H1 (cell line): ENCODE measurements around the gene PHC2. TPM values are rescaled to one million over a fixed set of nuclear protein-coding genes. Genes with fewer than 3 reads are reported as not detected.

Source experiments
- RBBP5 ChIP-seq: IDR thresholded peaks from 2 replicates; pipeline ENCODE4 v1.7.1; 2012; ENCODE audit warnings: low read depth, mild to moderate bottlenecking, inconsistent platforms, low read length, moderate library complexity, borderline replicate concordance
- polyA plus RNA-seq, 7 experiments: library from polyadenylated mRNA; depleted of rRNA in 3 of 7; stranded (reverse) in 5 of 7; unstranded in 2 of 7; fragments of >200 nt in 5 of 7; fragments of 200-250 nt in 2 of 7; gene quantifications; 1 replicate in 5 of 7; 2 replicates in 1 of 7; 4 replicates in 1 of 7; pipeline versions ENCODE4 v1.2.1 to v1.2.3, GENCODE V29; 2011 to 2013; ENCODE audit warnings: missing spikeins in 2 of 7, mixed read lengths in 2 of 7
- total RNA-seq: library from RNA; stranded (reverse); fragmentation: NEBNext Ultra II Directional; extraction: Animal tissue kit (Norgen Biotek cat#: 25700); gene quantifications from 2 replicates; pipeline ENCODE4 v1.2.1, GENCODE V29; 2021

Gene PHC2
- total and polyA plus RNA-seq, 2 of the 8 experiments (the other 6 are each of a cell fraction or from before 2014, with no cell fraction given), result 5.6 to 14.2 TPM

- TF ChIP-seq RBBP5, result no peak
Measured at GRCh38 chr1:33276573-33277298, 154.2 kb downstream of the PHC2 start (continued).
